Activated T-cell treated with anti-CD3 and anti-CD28 coated beads, Interleukin-2, amount 50 U/mL, for 24 hours (primary cell): ENCODE measurements around the gene DPYD.

ENCODE experiments used
- DNase-seq: peaks from one replicate; pipeline ENCODE4 v3.0.0-alpha.2; 2020
- H3K27ac Mint-ChIP-seq: 2 replicates; pipeline ENCODE4 v1.8.0; 2020; ENCODE audit warnings: mild to moderate bottlenecking, mixed read lengths
- H3K27me3 Mint-ChIP-seq: 2 replicates; pipeline ENCODE4 v1.8.0; 2020; ENCODE audit warnings: mixed read lengths
- H3K36me3 Mint-ChIP-seq: 2 replicates; pipeline ENCODE4 v1.8.0; 2020; ENCODE audit warnings: low read depth, mixed read lengths
- H3K4me1 Mint-ChIP-seq: 2 replicates; pipeline ENCODE4 v1.8.0; 2020; ENCODE audit warnings: low read depth, mixed read lengths
- H3K4me3 Mint-ChIP-seq: 2 replicates; pipeline ENCODE4 v1.8.0; 2020; ENCODE audit warnings: mild to moderate bottlenecking, moderate library complexity, mixed read lengths
- H3K9me3 Mint-ChIP-seq: 2 replicates; pipeline ENCODE4 v1.8.0; 2020; ENCODE audit warnings: mixed read lengths

DPYD gene

GRCh38 chr1:97711858-97712257, 209.0 kb downstream of the DPYD start:
- DNase-seq: no peak
- Mint-ChIP-seq H3K9me3 (peaks cover 5% of the 10 kb centered on the region), H3K4me3 (no peak overlapping the region), H3K27ac (no peak overlapping the region), H3K36me3 (peaks cover 22% of the 10 kb centered on the region), H3K4me1 (no peaks in the 10 kb centered on the region), H3K27me3 (no peaks in the 10 kb centered on the region)

GRCh38 chr1:97693601-97694000, 227.2 kb downstream of the DPYD start:
- H3K9me3 Mint-ChIP-seq: no peaks in the 10 kb centered on the region
- H3K27me3 Mint-ChIP-seq: no peaks in the 10 kb centered on the region
- H3K4me1 Mint-ChIP-seq: no peaks in the 10 kb centered on the region
- DNase-seq: no peak
- H3K36me3 Mint-ChIP-seq: peaks cover 27% of the 10 kb centered on the region
- no peak overlapping the region for H3K4me3 Mint-ChIP-seq
- no peak overlapping the region for H3K27ac Mint-ChIP-seq

GRCh38 chr1:97691325-97691724, 229.5 kb downstream of the DPYD start:
- H3K4me3 Mint-ChIP-seq: no peak overlapping the region
- H3K36me3 Mint-ChIP-seq: peaks cover 40% of the 10 kb centered on the region
- H3K27me3 Mint-ChIP-seq: no peaks in the 10 kb centered on the region
- H3K9me3 Mint-ChIP-seq: no peaks in the 10 kb centered on the region
- no peak overlapping the region for H3K27ac Mint-ChIP-seq
- H3K4me1 Mint-ChIP-seq: no peaks in the 10 kb centered on the region
- DNase-seq: no peak

GRCh38 chr1:97685360-97685759, 235.5 kb downstream of the DPYD start:
- peaks cover 2% of the 10 kb centered on the region for H3K4me1 Mint-ChIP-seq
- H3K27me3 Mint-ChIP-seq: no peaks in the 10 kb centered on the region
- H3K4me3 Mint-ChIP-seq: no peak overlapping the region
- no peak for DNase-seq
- H3K36me3 Mint-ChIP-seq: peaks cover 49% of the 10 kb centered on the region
- no peaks in the 10 kb centered on the region for H3K9me3 Mint-ChIP-seq
- H3K27ac Mint-ChIP-seq: no peak overlapping the region

- peaks cover 62% of the 10 kb centered on the region for H3K36me3 Mint-ChIP-seq
- H3K27ac Mint-ChIP-seq: no peak overlapping the region
- H3K9me3 Mint-ChIP-seq: peaks cover 4% of the 10 kb centered on the region
- H3K27me3 Mint-ChIP-seq: no peaks in the 10 kb centered on the region
- no peak overlapping the region for H3K4me3 Mint-ChIP-seq
- no peak for DNase-seq
- peaks cover 2% of the 10 kb centered on the region for H3K4me1 Mint-ChIP-seq
Measured at GRCh38 chr1:97680894-97681293, 239.9 kb downstream of the DPYD start.

GRCh38 chr1:97680470-97680869, 240.4 kb downstream of the DPYD start:
- Mint-ChIP-seq H3K4me3 (no peak overlapping the region), H3K27me3 (no peaks in the 10 kb centered on the region), H3K36me3 (peaks cover 58% of the 10 kb centered on the region), H3K27ac (no peak overlapping the region), H3K4me1 (peaks cover 2% of the 10 kb centered on the region), H3K9me3 (peaks cover 4% of the 10 kb centered on the region)
- DNase-seq: no peak

GRCh38 chr1:97677702-97678101, 243.1 kb downstream of the DPYD start:
- peaks cover 70% of the 10 kb centered on the region for H3K36me3 Mint-ChIP-seq
- DNase-seq: no peak
- peaks cover 4% of the 10 kb centered on the region for H3K9me3 Mint-ChIP-seq
- H3K4me3 Mint-ChIP-seq: no peak overlapping the region
- H3K4me1 Mint-ChIP-seq: peaks cover 2% of the 10 kb centered on the region
- no peaks in the 10 kb centered on the region for H3K27me3 Mint-ChIP-seq
- H3K27ac Mint-ChIP-seq: no peak overlapping the region

GRCh38 chr1:97674517-97674916, 246.3 kb downstream of the DPYD start:
- no peak for DNase-seq
- Mint-ChIP-seq H3K36me3 (peaks cover 66% of the 10 kb centered on the region), H3K27me3 (no peaks in the 10 kb centered on the region), H3K9me3 (peaks cover 4% of the 10 kb centered on the region), H3K4me3 (no peak overlapping the region), H3K27ac (no peak overlapping the region), H3K4me1 (no peaks in the 10 kb centered on the region)

GRCh38 chr1:97668945-97669344, 251.9 kb downstream of the DPYD start:
- no peak for DNase-seq
- Mint-ChIP-seq H3K27me3 (no peaks in the 10 kb centered on the region), H3K4me3 (no peak overlapping the region), H3K9me3 (no peaks in the 10 kb centered on the region), H3K36me3 (peaks cover 27% of the 10 kb centered on the region), H3K27ac (no peak overlapping the region), H3K4me1 (no peaks in the 10 kb centered on the region)

GRCh38 chr1:97660431-97661105, 260.3 kb downstream of the DPYD start:
- Mint-ChIP-seq H3K27me3 (no peaks in the 10 kb centered on the region), H3K9me3 (no peaks in the 10 kb centered on the region), H3K4me3 (no peak overlapping the region), H3K4me1 (peaks cover 6% of the 10 kb centered on the region), H3K27ac (no peak overlapping the region), H3K36me3 (peaks cover 14% of the 10 kb centered on the region)
- no peak for DNase-seq

GRCh38 chr1:97654876-97655585, 265.8 kb downstream of the DPYD start:
- H3K27me3 Mint-ChIP-seq: no peaks in the 10 kb centered on the region
- DNase-seq: no peak
- H3K9me3 Mint-ChIP-seq: no peaks in the 10 kb centered on the region
- H3K36me3 Mint-ChIP-seq: peaks cover 19% of the 10 kb centered on the region
- H3K27ac Mint-ChIP-seq: no peak overlapping the region
- H3K4me3 Mint-ChIP-seq: no peak overlapping the region
- no peaks in the 10 kb centered on the region for H3K4me1 Mint-ChIP-seq

GRCh38 chr1:97651250-97651649, 269.6 kb downstream of the DPYD start:
- no peak for DNase-seq
- no peak overlapping the region for H3K4me3 Mint-ChIP-seq
- peaks cover 32% of the 10 kb centered on the region for H3K36me3 Mint-ChIP-seq
- no peak overlapping the region for H3K27ac Mint-ChIP-seq
- no peaks in the 10 kb centered on the region for H3K4me1 Mint-ChIP-seq
- no peaks in the 10 kb centered on the region for H3K27me3 Mint-ChIP-seq
- peaks cover 10% of the 10 kb centered on the region for H3K9me3 Mint-ChIP-seq

GRCh38 chr1:97649591-97649990, 271.2 kb downstream of the DPYD start:
- Mint-ChIP-seq H3K27me3 (no peaks in the 10 kb centered on the region), H3K27ac (no peak overlapping the region), H3K4me3 (no peak overlapping the region), H3K4me1 (no peaks in the 10 kb centered on the region), H3K36me3 (peaks cover 31% of the 10 kb centered on the region), H3K9me3 (peaks cover 17% of the 10 kb centered on the region)
- no peak for DNase-seq

- no peak for DNase-seq
Measured at GRCh38 chr1:97647776-97648175, 273.1 kb downstream of the DPYD start.

GRCh38 chr1:97646071-97646470, 274.8 kb downstream of the DPYD start:
- Mint-ChIP-seq H3K4me1 (no peaks in the 10 kb centered on the region), H3K27ac (no peak overlapping the region), H3K9me3 (peaks cover 19% of the 10 kb centered on the region), H3K27me3 (no peaks in the 10 kb centered on the region), H3K4me3 (no peak overlapping the region), H3K36me3 (peaks cover 38% of the 10 kb centered on the region)
- DNase-seq: no peak

More at GRCh38 chr1:97647776-97648175, 273.1 kb downstream of the DPYD start:
- no peak overlapping the region for H3K27ac Mint-ChIP-seq
- H3K4me3 Mint-ChIP-seq: no peak overlapping the region
- no peaks in the 10 kb centered on the region for H3K27me3 Mint-ChIP-seq
- no peaks in the 10 kb centered on the region for H3K4me1 Mint-ChIP-seq
- H3K36me3 Mint-ChIP-seq: peaks cover 37% of the 10 kb centered on the region
- peaks cover 19% of the 10 kb centered on the region for H3K9me3 Mint-ChIP-seq
